PFSK-1 (cell line): ENCODE measurements around the gene CATSPER1.

Source experiments
- FOXP2 ChIP-seq: optimal IDR thresholded peaks from 2 replicates; pipeline ENCODE3; 2011; ENCODE audit warnings: borderline replicate concordance, control low read depth, inconsistent platforms; ENCODE audit not compliant: insufficient read depth; ENCODE audit errors: extremely low read length, extremely low read depth
- POLR2AphosphoS5 ChIP-seq: IDR thresholded peaks from 2 replicates; pipeline ENCODE4 v1.6.1; 2012; ENCODE audit warnings: low read depth, mild to moderate bottlenecking, control low read depth, low read length, moderate library complexity
- REST ChIP-seq, 2 experiments: IDR thresholded peaks; 2 replicates each; pipeline versions ENCODE4 v1.6.1 to v1.8.0; 2011 to 2012; ENCODE audit warnings: low read depth in 2 of 2, low read length in 2 of 2, control low read depth in 1 of 2, inconsistent platforms in 1 of 2, mild to moderate bottlenecking in 1 of 2, moderate library complexity in 1 of 2; ENCODE audit not compliant: insufficient read depth in 1 of 2
- SIN3A ChIP-seq: IDR thresholded peaks from 2 replicates; pipeline ENCODE4 v1.6.1; 2012; ENCODE audit warnings: mild to moderate bottlenecking, low read length, moderate library complexity, borderline replicate concordance; ENCODE audit not compliant: insufficient read depth
- TAF1 ChIP-seq: IDR thresholded peaks from 2 replicates; pipeline ENCODE4 v1.6.1; 2012; ENCODE audit warnings: low read length, control low read depth, borderline replicate concordance; ENCODE audit not compliant: insufficient read depth

CATSPER1 gene

GRCh38 chr11:66045177-66045639, 18.9 kb upstream of the CATSPER1 start:
- TF ChIP-seq SIN3A: no peak
- TF ChIP-seq FOXP2: no peak
- TF ChIP-seq TAF1: no peak
- no peak for TF ChIP-seq REST (IDR thresholded peaks at IDR 0.05; ENCODE audit: insufficient read depth in 1 of 2, low read depth in 2 of 2, low read length in 2 of 2)
- TF ChIP-seq POLR2AphosphoS5: no peak

GRCh38 chr11:66044757-66045156, 18.5 kb upstream of the CATSPER1 start:
- no peak for TF ChIP-seq SIN3A
- no peak for TF ChIP-seq REST (IDR thresholded peaks at IDR 0.05; ENCODE audit: insufficient read depth in 1 of 2, low read depth in 2 of 2, low read length in 2 of 2)
- no peak for TF ChIP-seq TAF1
- no peak for TF ChIP-seq POLR2AphosphoS5
- TF ChIP-seq FOXP2: no peak

- no peak for TF ChIP-seq TAF1
- TF ChIP-seq REST (IDR thresholded peaks at IDR 0.05; ENCODE audit: insufficient read depth in 1 of 2, low read depth in 2 of 2, low read length in 2 of 2): no peak
- TF ChIP-seq POLR2AphosphoS5: no peak
- no peak for TF ChIP-seq FOXP2
- no peak for TF ChIP-seq SIN3A
Measured at GRCh38 chr11:66042996-66043906, 17.0 kb upstream of the CATSPER1 start.

- TF ChIP-seq TAF1 (no peak), REST (IDR thresholded peaks at IDR 0.05; ENCODE audit: insufficient read depth in 1 of 2, low read depth in 2 of 2, low read length in 2 of 2) (no peak), FOXP2 (no peak), SIN3A (no peak), POLR2AphosphoS5 (no peak)
Measured at GRCh38 chr11:66042227-66042995, 16.1 kb upstream of the CATSPER1 start.
